GM10847 (cell line): ENCODE results near the gene CLMP.

Experiments used
- POLR2A ChIP-seq: IDR thresholded peaks from 2 replicates; pipeline ENCODE4 v1.6.1; 2011; ENCODE audit not compliant: insufficient read length; ENCODE audit errors: extremely low read depth

Gene CLMP, protein sequence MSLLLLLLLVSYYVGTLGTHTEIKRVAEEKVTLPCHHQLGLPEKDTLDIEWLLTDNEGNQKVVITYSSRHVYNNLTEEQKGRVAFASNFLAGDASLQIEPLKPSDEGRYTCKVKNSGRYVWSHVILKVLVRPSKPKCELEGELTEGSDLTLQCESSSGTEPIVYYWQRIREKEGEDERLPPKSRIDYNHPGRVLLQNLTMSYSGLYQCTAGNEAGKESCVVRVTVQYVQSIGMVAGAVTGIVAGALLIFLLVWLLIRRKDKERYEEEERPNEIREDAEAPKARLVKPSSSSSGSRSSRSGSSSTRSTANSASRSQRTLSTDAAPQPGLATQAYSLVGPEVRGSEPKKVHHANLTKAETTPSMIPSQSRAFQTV

DNA sequence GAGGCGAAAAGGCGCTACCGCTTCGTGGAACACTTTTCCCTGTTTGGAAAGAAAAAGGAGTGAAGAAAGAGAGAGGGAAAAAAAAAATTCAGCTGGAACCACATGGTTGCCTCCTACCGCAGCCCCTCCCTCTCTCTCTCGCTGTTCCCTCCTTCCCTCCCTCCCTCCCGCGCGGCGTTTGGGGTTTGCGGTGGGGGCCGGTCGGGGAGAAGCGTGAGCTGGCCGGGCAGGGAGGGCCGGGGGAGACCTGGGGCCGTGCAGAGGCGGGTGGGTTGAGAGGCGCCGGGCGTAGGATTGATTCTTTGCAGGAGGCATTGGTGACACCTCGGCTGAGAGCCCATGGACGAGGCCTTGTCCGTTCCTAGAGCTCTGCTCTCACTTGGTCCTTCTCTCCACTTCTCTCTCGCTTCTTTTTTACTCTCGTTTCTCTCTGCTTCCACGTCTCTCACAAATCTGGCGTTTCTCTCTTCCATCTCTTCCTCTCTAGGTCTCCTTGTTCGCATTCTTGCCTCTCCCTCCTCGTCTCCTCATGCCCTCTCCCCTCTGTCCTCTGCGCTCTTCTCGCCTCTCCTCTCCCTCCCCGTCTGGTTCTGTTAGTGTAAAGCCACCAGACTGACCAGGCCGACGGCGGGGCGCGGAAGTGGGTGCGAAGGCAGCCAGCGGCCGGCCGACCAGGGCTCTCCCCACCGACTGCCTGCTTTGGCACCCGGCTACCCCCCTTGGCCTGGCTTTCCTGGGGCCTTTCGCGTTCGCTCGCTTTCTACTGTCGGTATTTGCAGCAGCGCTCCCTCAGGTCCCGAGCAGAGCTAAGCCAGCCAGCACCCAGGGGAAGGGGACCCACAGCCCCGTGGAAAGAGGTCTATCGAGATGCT lies at the start of gene CLMP:
CLMP (minus strand) TSS at position 61 of the 872 bp plus-strand sequence. CDS start 308 bp downstream, outside the sequence.
- no peak for TF ChIP-seq POLR2A

DNA sequence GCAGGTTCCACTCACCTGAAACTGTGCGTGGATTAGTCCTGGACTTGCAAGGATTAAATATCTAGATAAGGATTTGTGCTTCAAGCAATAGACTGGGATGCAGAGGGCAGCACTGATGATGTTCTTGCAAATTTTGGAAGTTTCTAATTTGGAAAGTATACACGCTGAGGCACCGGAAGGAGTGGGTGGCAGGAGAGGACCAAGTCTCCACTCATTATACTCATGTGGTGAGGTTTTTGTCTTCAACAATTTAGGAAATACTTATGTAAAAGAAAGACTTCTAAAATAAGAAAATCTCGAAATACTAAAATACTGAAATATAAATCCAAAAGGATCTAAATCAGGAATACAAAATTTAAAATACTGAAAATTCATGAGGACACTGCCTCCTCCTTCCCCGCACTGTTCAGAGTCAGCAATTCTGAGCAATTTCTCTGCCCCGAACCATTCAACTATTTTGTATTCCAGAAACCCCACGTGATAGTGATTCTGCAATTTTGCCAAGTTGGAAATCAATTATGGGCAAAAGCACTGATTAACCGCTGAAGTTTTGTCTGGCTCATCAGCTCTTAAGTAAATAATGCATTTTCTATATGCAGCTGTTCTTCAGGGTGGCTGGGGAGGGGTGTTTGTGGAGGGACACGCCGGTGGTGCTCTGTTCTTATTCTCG lies 47.0 kb upstream of the CLMP start:
- no peak for TF ChIP-seq POLR2A

DNA sequence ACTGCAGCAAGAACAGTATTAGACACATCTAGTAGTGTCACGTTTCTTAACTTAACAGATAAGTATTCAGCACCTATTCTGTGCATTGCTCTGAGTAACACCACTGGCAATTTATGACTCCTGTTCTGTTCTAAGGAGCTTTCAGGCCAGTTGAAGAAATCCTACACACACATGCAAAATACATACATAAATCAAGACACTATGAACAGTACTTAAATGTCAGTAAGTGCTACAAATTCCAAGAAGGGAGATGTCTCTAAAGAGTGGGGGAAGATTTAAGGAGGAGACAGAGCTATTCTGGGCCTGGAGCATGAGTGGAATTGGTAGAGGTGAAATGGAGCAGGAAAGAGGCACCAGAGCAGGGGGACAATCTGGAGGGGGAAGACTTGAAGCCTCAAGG lies 46.2 kb upstream of the CLMP start:
- TF ChIP-seq POLR2A: no peak

DNA sequence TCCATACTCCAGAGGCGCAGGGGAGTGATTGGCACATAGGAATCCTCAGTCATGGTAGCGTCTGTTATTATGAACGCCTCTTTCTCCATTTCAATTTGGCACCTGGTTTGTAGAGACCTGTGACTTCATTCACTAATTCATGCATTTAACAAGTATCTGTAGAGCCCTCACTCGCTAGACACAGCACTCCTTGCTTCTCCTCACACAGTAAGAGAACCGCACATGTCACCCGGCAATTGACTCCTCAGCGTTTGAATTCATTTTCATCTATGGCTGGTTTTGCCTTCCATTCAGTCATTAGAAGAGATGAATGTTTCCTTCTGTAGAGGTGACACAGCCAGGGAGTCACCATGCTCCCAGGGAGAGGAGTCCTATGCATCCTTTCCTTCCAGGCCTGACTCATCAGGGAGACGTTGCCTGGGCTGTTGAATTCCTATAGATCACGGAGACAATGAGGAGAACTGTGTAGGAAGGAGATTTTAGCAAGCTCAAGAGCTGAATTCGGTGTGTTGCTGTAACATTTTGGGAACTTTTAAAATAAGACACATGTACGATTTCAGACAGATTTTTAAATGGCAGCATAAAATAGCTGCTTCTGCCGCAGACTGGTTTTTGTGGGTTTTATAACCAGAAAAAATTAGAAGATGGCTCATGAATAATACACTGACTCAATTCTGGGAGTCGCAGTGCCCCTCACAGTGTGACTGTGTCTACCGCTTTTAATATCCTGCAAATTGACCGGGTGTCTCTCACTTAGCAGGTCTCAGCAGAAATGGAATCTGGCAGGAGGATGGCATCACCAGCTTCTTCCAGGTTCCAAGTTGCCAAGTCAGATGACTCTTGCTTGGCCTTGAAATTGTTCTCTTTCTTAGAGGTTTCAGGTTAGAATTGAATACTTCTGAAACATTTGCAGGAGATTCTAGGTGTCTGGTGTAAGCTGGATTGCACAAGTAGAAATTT lies 44.4 kb upstream of the CLMP start:
- TF ChIP-seq POLR2A: no peak

DNA sequence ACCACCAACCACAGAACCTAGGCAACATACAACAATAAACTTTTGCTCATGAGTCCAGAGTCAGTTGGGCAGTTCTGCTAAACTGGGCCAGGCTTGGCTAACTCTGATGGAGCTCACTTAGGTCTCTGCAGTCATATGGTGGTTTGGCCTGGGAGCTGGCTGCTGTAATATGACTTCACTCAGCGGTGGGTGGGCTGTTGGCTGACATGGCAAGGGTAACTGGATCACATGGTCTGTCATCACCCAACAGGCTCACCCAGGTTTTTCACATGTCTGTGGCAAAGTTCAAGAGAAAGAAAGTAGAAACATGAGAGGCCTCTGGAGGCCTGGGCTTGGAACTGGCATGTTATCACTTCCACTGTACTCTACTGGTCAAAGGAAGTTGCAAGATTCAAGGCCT lies 43.2 kb upstream of the CLMP start:
- TF ChIP-seq POLR2A: no peak

DNA sequence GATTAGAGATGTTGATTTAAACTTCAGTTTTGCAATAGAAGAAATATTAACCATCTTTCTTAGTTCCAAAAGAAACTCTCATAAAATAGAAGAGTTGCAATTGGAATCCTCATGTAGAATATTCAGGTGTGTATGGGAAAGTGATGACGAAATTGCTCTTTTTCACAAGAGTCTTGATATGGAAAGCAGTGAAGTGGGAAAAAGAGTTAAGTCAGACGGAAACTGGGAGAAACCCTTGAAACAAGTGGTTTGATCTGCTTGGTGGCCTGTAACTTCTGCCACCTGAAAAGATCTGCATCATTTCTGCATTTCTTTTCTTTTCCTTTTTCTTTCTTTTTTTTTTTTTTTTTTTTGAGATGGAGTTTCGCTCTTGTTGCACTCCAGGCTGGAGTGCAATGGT lies 41.8 kb upstream of the CLMP start:
- TF ChIP-seq POLR2A: no peak

DNA sequence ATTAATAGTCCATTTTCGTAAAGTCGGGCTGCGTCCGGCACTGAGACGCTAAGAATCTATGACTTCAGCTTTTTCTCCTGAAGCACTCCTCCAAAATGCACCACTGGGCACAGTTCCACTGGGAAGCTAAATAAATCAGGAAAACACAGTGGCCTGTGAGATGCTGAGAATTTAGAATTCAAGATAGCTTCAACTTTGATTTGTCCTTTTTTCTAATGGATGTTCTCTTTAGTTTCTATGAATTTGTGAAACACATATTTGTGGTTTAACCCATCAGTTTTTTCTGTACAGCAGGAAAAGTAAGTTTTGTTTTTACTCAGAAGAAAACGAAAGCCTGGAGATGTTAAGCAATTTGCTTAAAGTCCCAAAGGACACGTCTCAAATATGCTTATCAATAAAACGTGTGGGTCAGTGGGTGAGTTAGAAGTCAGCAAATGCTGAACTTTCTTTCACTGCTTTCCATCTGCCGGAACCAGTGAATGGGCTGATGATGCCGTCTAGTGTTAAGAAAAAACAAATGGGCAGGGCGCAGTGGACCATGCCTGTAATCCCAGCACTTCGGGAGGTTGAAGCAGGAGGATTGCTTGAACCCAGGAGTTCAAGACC lies 40.7 kb upstream of the CLMP start:
- TF ChIP-seq POLR2A: no peak

DNA sequence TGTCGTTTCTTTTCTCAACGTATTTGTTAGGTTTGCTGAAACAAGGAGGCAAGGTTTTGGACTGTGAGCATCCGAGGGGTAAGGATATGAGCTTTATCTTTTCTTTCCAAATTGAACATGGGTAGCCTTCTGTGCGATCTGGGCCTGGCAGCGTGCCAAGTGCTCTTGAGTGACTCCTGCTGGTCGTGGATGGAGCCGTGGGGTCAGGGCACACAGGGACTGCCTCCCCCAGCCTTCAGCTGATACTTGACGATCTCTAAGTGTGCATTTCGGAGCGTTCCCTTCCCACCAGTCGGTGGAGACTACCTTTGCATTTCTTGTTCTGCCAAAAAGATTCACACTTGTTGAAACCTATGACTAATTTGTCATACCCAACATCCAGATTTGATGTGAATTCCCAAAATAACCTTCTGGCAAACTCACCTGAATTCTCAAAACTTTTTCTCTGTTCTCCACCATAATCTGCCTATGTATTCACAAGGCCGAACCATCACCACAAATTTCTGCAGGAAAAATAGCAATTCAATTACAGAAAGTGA lies 40.1 kb upstream of the CLMP start:
- no peak for TF ChIP-seq POLR2A

DNA sequence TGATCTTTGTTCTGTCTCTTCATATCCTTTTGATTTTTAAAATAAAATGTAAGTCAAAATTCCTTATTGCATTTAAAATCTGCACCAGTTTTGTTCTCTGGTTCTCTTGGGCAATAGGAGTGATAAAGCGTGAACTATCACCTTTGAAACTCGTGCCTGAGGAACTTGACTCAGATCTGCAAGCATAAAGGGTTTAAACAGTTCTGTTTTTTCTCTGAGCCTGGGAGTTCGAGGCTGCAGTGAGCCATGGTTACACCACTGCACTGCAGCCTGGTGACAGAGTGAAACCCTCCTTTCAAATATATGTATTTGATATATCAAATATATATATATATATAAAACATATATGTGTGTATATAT lies 38.9 kb upstream of the CLMP start:
- TF ChIP-seq POLR2A: no peak

DNA sequence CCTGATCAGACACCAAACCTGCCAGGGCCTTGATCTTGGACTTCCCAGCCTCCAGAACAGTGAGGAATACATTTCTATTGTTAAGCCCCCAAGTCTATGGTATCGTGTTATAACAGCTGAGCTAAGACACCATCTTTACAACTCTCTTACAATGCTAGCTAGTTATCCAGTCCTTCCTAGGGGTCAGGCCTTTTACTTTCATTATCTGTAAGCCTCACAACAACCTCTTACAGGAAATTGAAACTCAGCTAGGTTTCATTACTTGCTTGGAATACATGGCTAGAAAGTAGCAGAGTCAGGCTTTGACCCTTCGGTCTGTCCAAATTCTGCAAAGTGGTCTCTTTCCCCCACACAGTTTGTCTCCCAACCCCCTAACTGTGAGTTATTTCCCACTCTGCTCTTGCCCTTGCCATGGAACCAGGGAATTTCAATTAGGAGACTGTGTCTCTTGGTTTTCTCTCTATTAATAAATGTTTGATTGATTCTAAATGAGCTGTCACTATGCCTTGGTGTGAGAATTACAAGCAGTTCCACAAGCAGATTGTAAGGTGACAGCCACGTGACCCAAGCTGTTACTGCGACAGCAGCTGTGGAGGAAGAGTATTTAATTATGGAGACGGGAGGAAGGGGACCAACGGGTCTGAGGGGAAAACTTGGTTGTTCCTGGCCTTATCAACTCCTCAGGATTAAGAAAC lies 38.4 kb upstream of the CLMP start:
- no peak for TF ChIP-seq POLR2A

DNA sequence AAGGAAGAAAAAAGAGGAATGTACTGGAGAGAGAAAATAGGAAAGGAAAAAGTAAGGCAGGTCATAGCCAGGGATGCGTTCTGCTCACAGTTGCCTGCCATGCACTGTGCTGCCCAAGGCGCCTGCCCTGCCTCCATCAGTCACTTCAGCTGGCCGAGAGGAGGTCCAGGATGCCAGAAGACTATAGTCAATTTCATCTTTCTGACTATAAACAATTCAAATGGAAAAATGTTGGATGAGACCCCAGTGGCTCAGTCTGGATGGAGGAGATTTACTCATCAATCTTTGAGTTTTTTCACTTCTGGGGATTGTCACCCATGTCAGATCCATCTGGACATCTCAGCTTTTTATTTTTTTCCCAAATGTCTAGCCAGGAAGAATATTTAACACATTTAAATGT lies 36.7 kb upstream of the CLMP start:
- TF ChIP-seq POLR2A: no peak

DNA sequence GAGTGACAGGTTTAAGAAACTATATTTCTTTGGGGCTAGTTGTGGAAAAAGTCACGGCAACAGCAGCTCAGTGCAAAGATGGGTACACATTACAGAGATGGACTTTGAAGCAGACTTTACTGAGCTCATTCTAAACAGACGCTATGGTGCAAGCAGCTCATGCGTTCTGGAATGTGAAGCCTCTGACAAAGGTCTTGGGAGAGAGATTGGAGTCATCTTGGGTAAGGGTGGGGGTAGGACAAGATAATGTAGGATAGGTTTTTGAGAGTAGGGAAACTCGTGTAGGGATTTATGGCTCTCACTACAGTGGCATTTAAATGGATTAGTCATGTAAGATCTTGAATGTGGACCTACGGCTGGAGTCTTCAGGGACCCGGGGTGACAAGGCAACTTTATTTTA lies 36.2 kb upstream of the CLMP start:
- no peak for TF ChIP-seq POLR2A

DNA sequence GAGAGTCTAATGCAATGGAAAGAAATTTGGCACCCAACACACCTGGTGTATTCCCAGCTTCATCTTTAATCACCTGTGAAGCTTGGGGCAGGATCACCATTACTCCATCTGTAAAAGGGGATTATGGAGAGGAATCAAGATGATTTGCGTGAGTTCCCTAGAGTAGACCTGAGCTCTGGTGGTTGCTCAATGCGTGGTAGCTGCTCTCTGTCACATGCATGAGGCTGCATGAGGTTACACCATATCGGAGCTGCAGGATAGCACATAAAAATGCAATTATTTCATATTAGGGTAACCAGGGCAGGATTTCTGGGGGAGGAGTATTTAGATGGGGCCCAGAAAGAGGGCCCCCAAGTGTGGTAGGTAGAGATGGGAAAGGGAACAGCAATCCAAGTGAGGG lies 35.3 kb upstream of the CLMP start:
- TF ChIP-seq POLR2A: no peak
